HG03469 (cell line): ENCODE measurements around the gene C9orf152.
"Not testable (repeated sequence)": the region's sequence is repeated elsewhere in the genome, so short reads cannot be mapped to it uniquely, and the experiment has no call there.

Experiments
- ATAC-seq: cut with Tn5 transposase; IDR thresholded peaks from one replicate; pipeline ENCODE4 v1.9.1; 2021; ENCODE audit warnings: mild to moderate bottlenecking, moderate library complexity, moderate number of reproducible peaks; ENCODE audit not compliant: unreplicated experiment

The C9orf152 gene

DNA sequence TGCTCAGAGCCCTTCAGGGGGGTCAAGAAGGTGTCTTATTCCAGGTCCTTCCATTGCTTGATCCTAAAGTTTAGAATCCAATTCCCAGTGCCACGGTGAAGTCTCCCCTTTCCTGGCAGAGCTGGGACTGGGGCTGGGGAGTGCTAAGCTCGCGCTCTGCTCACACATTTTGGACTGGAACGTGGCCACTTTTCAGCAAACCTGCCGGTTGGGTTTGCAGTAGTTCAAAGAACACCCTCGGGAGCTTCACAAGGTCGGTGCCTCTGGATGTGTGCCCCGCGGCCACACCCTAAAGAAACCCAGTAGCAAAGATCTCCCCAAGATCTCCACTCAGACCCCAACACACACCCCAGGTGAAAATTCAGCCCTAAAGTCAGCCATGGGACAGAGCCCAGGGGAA, at the start of gene C9orf152:
Gene C9orf152, minus strand, starts transcription at position 129 of the 400 bp plus-strand sequence. CDS start 580 bp downstream, outside the sequence.
- ATAC-seq: no peak

GRCh38 chr9:110257097-110257841, 49.3 kb upstream of the C9orf152 start:
- no peak for ATAC-seq

DNA sequence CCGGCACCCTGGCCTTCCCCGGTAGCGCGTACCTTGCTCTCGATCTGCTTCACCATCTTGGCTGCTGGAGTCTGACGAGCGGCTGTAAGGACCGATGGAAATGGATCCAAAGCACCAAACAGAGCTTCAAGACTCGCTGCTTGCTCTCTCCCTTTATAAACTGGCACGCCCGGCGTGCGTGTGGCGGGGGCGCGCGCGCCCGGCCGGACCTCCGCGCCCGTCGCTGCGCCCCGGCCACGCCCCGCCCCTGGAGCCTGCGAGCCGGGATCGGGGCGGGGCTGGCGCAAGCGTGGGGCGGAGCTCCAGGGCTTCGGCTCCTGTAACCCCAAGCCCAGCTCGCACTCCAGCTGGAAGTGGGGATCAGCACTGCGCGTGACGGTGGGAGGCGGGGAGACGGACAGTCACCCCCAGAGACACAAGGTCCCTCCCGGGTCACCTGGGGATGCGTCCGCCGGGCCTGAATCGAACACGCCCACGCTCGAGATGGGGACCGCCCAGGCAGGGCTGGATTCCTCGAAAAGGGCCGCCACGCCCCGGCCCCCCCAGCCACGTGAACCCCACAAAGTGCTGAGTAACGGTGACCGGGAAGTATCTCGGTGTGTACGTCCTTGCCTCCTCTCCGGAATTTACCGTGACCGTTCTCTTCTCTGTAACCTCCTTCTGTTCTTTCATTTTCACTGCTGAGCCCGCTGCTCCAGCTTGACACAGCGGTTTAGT, 48.6 kb upstream of the C9orf152 start, which contains the start of gene TXN:
Gene TXN, minus strand, starts transcription at position 128 of the 717 bp plus-strand sequence. Its CDS starts 72 bp downstream, at position 56.
- peak; percentile 60 for ATAC-seq

DNA sequence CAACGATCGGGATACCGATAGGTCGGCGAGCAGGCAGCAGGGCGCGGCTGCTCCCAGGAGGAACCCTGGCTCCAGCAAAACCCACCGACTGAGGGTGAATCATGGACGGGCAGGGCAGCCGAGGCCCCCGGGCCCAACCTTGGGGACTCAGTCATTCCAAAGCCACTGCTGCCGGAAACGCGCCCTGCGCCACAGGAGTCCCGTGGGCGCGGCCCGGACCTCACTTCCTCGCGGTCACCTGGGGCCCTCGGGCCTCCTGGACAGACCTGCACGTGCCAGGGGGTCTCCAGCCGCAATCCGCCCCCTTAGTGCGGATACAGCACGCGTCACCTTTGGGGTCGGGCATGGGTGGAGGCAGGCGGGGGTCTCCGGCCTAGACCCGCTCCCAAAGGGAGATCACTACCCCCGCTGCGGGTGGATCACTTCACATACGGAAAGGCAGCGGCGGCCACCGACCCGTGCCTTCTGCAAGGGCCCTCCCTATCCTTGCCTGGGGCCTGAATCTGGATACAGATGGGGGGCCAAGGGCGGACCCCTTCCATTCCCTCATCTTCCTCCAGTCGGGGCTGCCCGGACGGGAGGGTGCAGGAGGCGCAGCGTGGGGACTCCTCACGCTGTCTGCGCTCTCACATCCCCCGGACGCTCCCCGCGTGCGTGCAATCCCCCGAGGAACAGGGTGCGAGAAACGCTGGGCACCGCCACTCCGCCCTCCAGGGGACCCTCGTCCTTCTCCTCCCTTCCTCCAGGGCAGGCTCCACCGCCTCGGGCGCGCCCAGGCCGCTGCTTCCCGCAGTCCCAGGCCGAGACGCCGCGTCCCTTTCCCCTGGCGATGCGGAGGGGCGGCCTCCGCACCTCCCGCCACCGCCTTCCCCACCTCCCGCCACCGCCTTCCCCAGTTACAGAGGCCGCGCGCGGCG, 47.8 kb upstream of the C9orf152 start:
- ATAC-seq: peak; percentile 11

DNA sequence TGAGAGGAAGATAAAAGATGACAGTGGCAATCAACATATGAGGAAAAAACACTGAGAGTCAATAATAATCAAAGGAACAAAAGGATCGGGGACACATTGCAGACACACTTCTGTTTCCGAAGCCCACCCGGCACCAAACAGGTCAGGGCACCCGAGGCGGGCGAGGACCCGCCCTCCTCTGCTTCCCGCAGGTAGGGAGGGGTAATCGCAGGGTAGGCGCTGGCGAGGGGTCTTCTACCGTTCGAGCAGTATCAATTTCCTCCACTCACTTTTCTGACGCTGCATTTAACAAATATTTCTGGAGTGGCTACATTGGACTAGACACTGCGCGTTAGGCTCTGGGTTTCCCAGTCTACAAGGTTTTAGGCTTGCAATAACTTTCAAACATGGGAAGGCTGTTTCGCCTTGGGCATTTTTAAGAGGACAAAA, 47.1 kb upstream of the C9orf152 start:
- no peak for ATAC-seq

DNA sequence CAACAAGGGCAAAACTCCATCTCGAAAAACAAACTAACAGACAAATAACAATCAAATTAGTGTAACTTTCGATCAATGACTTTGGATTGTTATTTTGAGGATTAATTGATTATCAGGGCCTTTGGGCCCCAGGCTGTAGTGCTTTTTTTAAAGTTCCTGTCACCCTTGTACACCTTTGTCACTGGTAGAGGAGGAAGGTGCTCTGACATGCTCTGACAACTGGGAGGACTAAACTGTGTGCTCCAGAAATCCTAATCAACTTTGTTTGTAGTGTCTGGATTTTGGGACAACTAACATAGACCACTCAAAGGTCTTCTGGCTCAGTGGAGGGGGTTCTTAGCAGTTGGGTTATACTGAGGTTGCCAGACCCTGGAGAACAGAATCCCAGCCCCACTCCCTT, 46.5 kb upstream of the C9orf152 start:
- ATAC-seq: no peak

DNA sequence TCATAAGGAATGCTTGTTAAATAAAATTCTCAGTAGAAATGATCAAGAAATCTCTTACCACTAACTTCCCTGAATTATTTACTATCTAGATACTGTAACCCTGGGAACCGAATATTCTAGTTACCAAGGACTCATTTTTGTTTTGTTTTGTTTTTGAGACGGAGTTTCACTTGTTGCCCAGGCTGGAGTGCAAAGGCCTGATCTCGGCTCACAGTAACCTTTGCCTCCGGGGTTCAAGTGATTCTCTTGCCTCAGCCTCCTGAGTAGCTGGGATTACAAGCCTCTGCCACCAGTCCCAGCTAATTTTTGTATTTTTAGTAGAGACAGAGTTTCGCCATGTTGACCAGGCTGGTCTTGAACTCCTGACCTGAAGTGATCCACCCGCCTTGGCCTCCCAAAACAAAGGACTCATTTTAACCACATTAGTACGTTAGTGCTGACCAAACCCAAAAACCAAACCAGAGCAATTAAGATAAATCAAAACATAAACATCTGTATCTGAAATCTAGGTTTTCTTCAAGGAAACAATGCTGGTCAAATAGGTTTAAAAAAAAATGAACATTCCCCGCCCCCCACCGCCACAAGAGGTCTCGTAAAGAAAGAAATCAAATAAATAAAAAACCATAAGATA, 44.7 kb upstream of the C9orf152 start:
- no peak for ATAC-seq

GRCh38 chr9:110251770-110252169, 43.8 kb upstream of the C9orf152 start:
- not testable (repeated sequence) for ATAC-seq

DNA sequence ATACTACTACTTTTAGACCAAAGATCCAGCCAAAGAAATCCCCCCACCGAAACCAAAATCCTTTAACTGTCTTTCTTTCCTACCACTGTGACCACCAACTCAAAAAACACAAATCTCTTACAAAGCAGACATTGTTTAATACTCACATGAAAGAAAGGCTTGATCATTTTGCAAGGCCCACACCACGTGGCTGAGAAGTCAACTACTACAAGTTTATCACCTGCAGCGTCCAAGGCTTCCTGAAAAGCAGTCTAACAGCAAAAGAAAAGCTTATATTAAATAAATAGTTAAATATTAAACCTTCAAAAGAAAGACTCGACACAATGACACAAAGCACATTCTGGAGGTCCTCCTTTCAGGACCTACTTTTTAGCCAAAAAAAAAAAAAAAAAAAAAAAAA, 43.3 kb upstream of the C9orf152 start:
- ATAC-seq: no peak

DNA sequence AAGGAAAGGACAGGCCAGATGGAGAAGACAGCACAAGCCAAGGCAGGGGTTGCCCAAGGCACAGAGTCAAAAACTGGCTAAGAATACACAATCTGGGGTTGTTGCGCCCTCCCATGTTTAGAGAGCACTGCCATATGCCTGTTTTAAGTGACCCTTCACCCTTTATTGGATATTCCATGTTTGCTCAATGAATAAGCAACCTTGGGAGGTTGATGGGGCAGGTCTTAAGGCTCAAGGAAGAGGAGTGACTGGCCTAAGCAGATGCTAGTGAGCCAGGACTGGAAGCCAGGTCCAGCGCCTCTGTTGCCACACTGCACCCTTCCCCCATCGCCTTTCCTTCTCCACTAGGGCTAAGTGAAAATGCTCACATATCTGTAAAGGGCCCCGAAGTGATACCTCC, 41.6 kb upstream of the C9orf152 start:
- ATAC-seq: no peak

DNA sequence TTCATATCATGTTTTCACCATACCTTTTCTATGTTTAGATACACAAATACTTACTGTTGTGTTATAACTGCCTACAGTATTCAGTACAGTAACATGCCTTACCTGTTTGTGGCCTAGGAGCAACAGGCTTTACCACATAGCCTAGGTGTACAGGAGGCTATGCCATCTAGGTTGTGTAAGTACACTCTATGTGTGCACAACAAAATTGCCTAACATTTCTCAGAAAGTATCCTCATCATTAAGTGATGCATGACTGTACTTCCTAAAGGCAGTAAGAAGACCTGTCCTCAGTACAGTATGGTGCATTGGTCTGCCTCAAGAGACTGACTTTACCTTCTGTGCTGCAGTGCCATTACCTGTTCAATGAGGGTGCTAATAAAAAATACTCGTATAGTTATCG, 40.4 kb upstream of the C9orf152 start:
- ATAC-seq: no peak

DNA sequence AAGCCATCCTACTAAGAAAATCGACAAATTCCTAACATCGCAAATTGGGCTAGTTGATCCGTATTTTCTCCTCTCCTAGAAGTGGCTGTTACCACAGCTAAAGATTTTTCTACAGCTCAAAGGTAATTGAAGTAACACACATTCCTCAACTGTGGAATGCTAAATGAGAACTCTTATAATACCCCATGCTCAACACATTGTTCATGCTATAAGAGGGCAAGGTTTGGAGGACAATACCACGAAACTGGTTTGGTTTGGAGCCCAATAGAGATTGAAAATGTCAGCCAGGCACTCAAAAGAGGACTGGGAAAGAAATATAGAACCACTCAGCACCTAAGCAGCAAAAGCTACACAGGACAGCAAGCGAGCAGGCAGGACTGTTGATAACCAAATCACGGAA, 38.3 kb upstream of the C9orf152 start:
- ATAC-seq: no peak

DNA sequence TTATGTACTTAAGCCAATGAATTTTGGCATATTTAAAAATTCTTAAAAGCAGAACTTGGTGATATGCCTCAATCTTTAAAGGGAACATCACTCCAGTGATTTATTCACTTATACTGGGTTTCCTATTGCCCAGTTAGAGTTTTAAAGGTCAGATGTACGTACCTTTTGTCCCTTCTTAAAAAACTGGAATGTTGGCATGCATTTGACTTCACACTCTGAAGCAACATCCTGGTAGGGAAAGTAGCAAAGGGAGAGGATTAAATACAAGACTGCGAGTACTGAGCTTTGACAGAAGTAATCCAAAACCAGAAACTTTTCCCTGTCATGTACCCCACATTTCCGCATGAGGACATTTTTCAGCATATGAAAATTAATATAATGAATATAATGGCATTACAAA, 36.7 kb upstream of the C9orf152 start:
- no peak for ATAC-seq

DNA sequence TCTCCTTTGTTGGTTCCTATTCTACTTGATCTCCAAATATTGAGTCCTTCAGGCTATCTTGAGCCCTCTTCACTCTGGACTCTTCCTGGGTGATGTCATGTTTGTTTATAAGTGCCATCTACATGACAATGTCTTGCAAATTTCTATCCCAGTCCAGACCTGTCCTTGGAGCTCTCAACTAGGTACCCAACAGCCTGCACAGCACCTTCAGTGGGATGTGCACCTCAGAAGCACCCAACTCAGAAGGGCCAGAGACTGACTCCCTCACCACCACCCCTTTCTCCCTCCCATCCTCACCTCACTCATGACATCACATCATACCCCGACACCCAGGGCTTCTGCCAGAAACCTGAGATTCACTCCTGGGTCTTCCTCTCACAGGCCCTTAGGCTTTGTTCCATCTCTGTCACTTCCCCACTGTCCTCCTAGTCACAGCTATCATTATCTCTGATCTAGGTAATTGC, 33.9 kb upstream of the C9orf152 start:
- no peak for ATAC-seq

DNA sequence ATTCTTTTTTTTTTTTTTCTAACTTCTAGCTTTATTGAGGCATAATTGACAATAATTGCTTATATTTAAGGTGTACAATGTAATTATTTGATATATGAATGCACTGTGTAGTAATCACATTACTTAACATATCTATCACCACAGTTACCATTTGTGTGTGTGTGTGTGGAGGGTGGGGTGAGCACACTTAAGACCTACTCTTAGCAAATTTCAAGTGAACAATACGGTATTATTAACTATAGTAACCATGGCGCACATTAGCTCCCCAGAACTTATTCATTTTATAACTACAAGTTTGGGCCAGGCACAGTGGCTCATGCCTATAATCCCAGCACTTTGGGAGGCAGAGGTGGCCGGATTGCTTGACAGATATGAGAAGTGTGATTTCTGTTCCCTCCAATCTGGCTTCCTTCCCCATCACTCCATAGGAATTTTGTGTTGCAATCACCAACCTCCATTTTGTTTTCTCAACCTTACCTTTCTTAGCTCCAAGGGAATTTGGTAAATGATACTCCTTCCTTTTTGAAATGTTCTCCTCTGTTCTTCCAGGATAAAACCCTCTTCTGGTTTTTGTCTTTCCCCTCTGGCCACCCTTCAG, 33.4 kb upstream of the C9orf152 start:
- no peak for ATAC-seq

GRCh38 chr9:110240198-110240597, 32.2 kb upstream of the C9orf152 start:
- ATAC-seq: no peak

DNA sequence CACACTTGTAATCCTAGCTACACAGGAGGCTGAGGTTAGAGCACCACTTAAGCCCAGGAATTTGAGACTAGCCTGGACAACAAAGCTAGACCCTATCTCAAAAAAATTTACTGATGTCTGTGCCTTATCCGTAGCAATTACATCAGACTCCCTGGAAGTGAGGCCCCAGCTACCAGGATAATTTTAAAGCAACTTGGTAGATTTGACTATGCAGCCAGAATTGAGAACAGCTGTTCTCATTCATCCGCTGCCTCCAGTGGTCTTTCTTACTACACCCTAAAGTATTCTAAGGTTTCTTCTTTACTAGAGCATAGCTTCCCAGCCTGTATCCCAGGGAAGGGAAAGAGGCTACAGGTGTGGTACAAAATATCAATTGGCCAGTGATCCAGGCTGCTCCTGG, 20.4 kb upstream of the C9orf152 start:
- ATAC-seq: no peak

DNA sequence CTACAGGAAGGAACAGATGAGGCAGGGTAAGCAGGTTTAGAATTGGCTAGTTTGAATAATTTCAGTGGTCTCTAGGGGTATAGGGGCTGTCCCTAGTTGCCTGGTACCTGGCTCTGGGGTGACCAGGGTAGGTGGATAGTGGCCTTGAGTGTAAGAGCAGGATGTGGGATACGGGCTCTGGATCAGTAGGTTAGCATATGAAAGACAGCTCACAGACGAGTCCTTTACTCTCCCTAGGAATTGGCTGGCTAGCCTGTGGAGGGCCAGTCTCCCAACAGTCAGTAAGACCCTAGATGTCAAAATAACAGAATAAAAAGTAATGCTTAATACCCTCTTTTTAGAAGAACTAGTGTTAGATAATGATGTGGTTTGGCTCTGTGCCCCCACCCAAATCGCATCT, 16.6 kb upstream of the C9orf152 start:
- no peak for ATAC-seq

GRCh38 chr9:110220809-110221208, 12.8 kb upstream of the C9orf152 start:
- ATAC-seq: no peak

- ATAC-seq: no peak
These were observed 9.7 kb upstream of the C9orf152 start for GRCh38 chr9:110217656-110218099.
